CD14-positive monocyte (primary cell): ENCODE data around the gene TBCCD1. TPM values are rescaled to one million over a fixed set of nuclear protein-coding genes. Genes with fewer than 3 reads are reported as not detected.

ENCODE experiments used
- DNase-seq, 3 donors: peaks; one replicate each; pipeline ENCODE4 v3.0.0-alpha.2; 2011 to 2022
- H2AFZ ChIP-seq: 2 replicates; pipeline ENCODE4 v1.6.0; 2012; ENCODE audit warnings: mild to moderate bottlenecking, low read depth, low read length, inconsistent platforms; ENCODE audit not compliant: insufficient read depth, poor library complexity, severe bottlenecking
- H3K27ac ChIP-seq, 2 donors: 1 replicate in 1 of 2; 2 replicates in 1 of 2; pipeline ENCODE4 v1.5.1; 2012 to 2013; ENCODE audit warnings: low read length in 2 of 2, control low read depth in 1 of 2, inconsistent platforms in 1 of 2, low read depth in 1 of 2, mild to moderate bottlenecking in 1 of 2
- H3K27me3 ChIP-seq, 2 donors: one replicate each; pipeline versions ENCODE4 v1.6.0 to v1.6.1; 2011 to 2013; ENCODE audit warnings: low read length in 2 of 2; ENCODE audit not compliant: control insufficient read depth in 2 of 2, insufficient read depth in 2 of 2
- H3K36me3 ChIP-seq, 2 donors: replicated peaks in 1 of 2; 1 replicate in 1 of 2; 2 replicates in 1 of 2; pipeline versions ENCODE4 v1.5.1 to v1.6.1; 2012 to 2013; ENCODE audit warnings: low read length in 2 of 2, control low read depth in 1 of 2, inconsistent platforms in 1 of 2, mild to moderate bottlenecking in 1 of 2; ENCODE audit not compliant: insufficient read depth in 2 of 2, control insufficient read depth in 1 of 2
- H3K4me1 ChIP-seq, 2 donors: 1 replicate in 1 of 2; 2 replicates in 1 of 2; pipeline versions ENCODE4 v1.5.1 to v1.6.1; 2012 to 2013; ENCODE audit warnings: low read length in 2 of 2, control low read depth in 1 of 2, inconsistent platforms in 1 of 2, mild to moderate bottlenecking in 1 of 2, moderate library complexity in 1 of 2; ENCODE audit not compliant: insufficient read depth in 2 of 2, control insufficient read depth in 1 of 2
- H3K4me2 ChIP-seq: replicated peaks from 2 replicates; pipeline ENCODE3; 2012; ENCODE audit warnings: low read length, moderate library complexity, mild to moderate bottlenecking; ENCODE audit not compliant: poor library complexity, severe bottlenecking; ENCODE audit errors: extremely low read depth
- H3K4me3 ChIP-seq, 3 experiments: fragments of 200-600 bp in 1 of 3; sonication (generic) in 1 of 3; replicated peaks in 1 of 3; 1 replicate in 2 of 3; 2 replicates in 1 of 3; pipeline ENCODE4 v1.5.1; 2011 to 2013; ENCODE audit warnings: low read length in 3 of 3, mild to moderate bottlenecking in 3 of 3, control low read depth in 2 of 3, low read depth in 2 of 3, inconsistent platforms in 1 of 3, moderate library complexity in 1 of 3
- H3K79me2 ChIP-seq: 2 replicates; pipeline ENCODE4 v1.6.0; 2012; ENCODE audit warnings: mild to moderate bottlenecking, control low read depth, inconsistent platforms, low read length, moderate library complexity; ENCODE audit not compliant: insufficient read depth
- H3K9ac ChIP-seq: 2 replicates; pipeline ENCODE4 v1.6.0; 2017; ENCODE audit warnings: low read length, mild to moderate bottlenecking; ENCODE audit not compliant: insufficient read depth, poor library complexity, severe bottlenecking
- H3K9me3 ChIP-seq, 2 donors: replicated peaks in 1 of 2; 1 replicate in 1 of 2; 2 replicates in 1 of 2; pipeline versions ENCODE4 v1.5.1 to v1.6.1; 2012 to 2013; ENCODE audit warnings: low read length in 2 of 2, control low read depth in 1 of 2; ENCODE audit not compliant: control insufficient read depth in 1 of 2, insufficient read depth in 1 of 2
- H4K20me1 ChIP-seq: 2 replicates; pipeline ENCODE4 v1.6.0; 2012; ENCODE audit warnings: mild to moderate bottlenecking, low read length, control low read depth, moderate library complexity; ENCODE audit not compliant: insufficient read depth
- H3K27ac Mint-ChIP-seq, 7 donors: one replicate each; pipeline ENCODE4 v1.8.0; 2020; ENCODE audit warnings: mild to moderate bottlenecking in 7 of 7, mixed read lengths in 7 of 7, moderate library complexity in 6 of 7, inconsistent platforms in 2 of 7
- H3K27me3 Mint-ChIP-seq, 3 donors: one replicate each; pipeline ENCODE4 v1.8.0; 2021 to 2022; ENCODE audit warnings: low read depth in 3 of 3, mild to moderate bottlenecking in 3 of 3, mixed read lengths in 3 of 3, moderate library complexity in 3 of 3, inconsistent platforms in 1 of 3
- H3K36me3 Mint-ChIP-seq, 2 donors: one replicate each; pipeline ENCODE4 v1.8.0; 2020; ENCODE audit warnings: mixed read lengths in 2 of 2, inconsistent platforms in 1 of 2, mild to moderate bottlenecking in 1 of 2
- H3K4me1 Mint-ChIP-seq: one replicate; pipeline ENCODE4 v1.8.0; 2020; ENCODE audit warnings: mild to moderate bottlenecking, mixed read lengths
- H3K4me3 Mint-ChIP-seq, 2 donors: one replicate each; pipeline ENCODE4 v1.8.0; 2020; ENCODE audit warnings: mild to moderate bottlenecking in 2 of 2, mixed read lengths in 2 of 2, moderate library complexity in 1 of 2
- H3K9me3 Mint-ChIP-seq, 7 donors: one replicate each; pipeline ENCODE4 v1.8.0; 2020 to 2022; ENCODE audit warnings: mixed read lengths in 7 of 7, mild to moderate bottlenecking in 6 of 7, moderate library complexity in 6 of 7, inconsistent platforms in 2 of 7
- WGBS: methylation state at CpG from one replicate; pipeline ENCODE4 v1.1.5; 2013; ENCODE audit warnings: missing lambda C conversion rate; ENCODE audit not compliant: insufficient coverage; 5-methylcytosine and 5-hydroxymethylcytosine counted together
- intact Hi-C, 2 donors: fragments of 100-400 bp; cut with micrococcal nuclease; formaldehyde crosslinking; loops; one replicate each; pipeline versions ENCODE4 v1.15.0 to v1.15.1; 2023
- polyA plus RNA-seq, 3 donors: library from polyadenylated mRNA; depleted of rRNA in 1 of 3; unstranded in 2 of 3; stranded (reverse) in 1 of 3; fragments of 300-500 nt in 2 of 3; fragments of >200 nt in 1 of 3; fragmentation: Illumina TruSeq in 2 of 3; gene quantifications; 1 replicate in 2 of 3; 2 replicates in 1 of 3; pipeline ENCODE4 v1.2.3, GENCODE V29; 2012 to 2021
- TF ChIP-seq, protein P1 (sequence below): fragments of 200-600 bp; IDR thresholded peaks from one replicate; pipeline ENCODE4 v1.8.0; 2022; ENCODE audit warnings: antibody characterized with exemption, mild to moderate bottlenecking

The TBCCD1 gene
- polyA plus RNA-seq, 3 donors = 9.2 to 9.6 (median 9.6) TPM

DNA sequence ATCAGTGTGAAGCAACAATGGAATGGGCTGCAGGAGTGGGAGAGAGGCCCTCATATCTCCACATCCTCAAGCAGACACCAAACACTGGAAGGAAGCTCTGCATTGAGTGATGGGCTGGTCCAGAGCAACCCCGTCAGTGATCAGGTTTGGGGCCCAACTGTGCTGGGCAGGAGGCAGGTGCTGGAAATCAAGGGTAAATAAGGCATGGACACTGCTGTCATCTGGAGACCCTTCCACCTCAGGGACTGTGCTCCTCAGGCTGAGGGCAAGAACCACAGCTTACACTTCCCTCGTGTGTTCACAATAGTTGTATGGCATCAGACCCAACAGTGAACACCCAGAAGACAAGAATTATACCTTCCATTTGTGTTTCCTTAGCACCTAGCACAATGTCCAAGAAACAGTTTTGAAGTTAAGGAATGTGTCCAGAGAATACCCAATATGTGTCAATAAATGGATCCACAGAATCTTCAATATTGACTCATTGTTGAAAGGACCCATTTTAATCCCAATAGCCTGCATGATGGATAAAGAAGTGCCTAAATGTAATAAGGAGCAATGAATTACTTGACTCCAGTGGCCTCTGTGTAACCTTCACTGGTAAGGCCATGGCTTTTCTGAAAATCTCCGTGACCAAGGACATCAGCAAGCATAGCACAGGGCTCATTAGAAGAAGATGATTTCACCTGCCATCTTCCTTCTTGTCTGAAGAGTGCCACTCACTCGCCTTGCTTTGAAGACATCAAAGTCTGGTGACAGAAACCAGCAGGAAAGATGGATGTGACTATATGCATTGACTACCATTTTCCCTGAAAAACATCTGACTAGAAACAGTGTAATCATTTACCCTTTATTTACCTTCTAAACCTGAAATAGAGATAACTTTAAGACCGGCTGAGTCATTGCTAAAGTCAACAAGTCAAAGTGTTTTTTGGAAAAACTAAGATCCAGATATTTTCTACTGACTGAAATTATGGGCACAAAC is 38.7 kb upstream of the TBCCD1 start:
- no peak for DNase-seq
- Histone ChIP-seq H3K4me3 (no peak overlapping the region), H3K27me3 (no peaks in the 10 kb centered on the region), H3K4me1 (no peaks in the 10 kb centered on the region), H3K79me2 (no peaks in the 10 kb centered on the region), H3K36me3 (no peaks in the 10 kb centered on the region), H4K20me1 (no peaks in the 10 kb centered on the region), H3K9me3 (no peaks in the 10 kb centered on the region), H2AFZ (no peak overlapping the region), H3K9ac (no peak overlapping the region), H3K27ac (no peak overlapping the region), H3K4me2 (no peak overlapping the region)
- Mint-ChIP-seq H3K27me3 (peaks cover 1 to 7% (median 1%) of the 10 kb centered on the region in 3 donors), H3K27ac (no peak overlapping the region), H3K9me3 (peaks cover 0 to 5% (median 0%) of the 10 kb centered on the region in 7 donors), H3K4me1 (no peaks in the 10 kb centered on the region), H3K36me3 (no peaks in the 10 kb centered on the region), H3K4me3 (no peak overlapping the region)
- WGBS = 90% methylated on average over 4 of the region's 5 CpGs
- intact Hi-C loops = no loop called here
- TF ChIP-seq, protein P1, sequence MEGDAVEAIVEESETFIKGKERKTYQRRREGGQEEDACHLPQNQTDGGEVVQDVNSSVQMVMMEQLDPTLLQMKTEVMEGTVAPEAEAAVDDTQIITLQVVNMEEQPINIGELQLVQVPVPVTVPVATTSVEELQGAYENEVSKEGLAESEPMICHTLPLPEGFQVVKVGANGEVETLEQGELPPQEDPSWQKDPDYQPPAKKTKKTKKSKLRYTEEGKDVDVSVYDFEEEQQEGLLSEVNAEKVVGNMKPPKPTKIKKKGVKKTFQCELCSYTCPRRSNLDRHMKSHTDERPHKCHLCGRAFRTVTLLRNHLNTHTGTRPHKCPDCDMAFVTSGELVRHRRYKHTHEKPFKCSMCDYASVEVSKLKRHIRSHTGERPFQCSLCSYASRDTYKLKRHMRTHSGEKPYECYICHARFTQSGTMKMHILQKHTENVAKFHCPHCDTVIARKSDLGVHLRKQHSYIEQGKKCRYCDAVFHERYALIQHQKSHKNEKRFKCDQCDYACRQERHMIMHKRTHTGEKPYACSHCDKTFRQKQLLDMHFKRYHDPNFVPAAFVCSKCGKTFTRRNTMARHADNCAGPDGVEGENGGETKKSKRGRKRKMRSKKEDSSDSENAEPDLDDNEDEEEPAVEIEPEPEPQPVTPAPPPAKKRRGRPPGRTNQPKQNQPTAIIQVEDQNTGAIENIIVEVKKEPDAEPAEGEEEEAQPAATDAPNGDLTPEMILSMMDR = no peak

DNA sequence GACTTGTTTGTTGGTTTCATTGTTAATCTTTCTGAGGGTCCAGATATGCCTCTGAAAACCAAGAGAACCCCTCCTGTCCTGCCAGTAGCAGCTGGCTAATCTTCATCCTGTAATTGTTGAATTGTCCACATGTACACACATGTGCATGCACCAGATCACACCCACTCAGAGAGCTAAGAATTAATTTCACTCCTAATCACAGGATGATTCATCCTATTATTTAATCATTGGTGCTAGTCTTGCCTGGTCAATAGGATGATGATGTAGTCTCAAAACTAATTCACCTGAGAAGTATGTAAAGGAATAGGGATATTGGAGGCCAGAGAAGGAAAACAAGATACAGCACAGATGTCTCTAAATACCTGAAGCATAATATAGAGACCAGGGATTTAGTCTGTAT is 37.9 kb upstream of the TBCCD1 start:
- H3K27me3 Mint-ChIP-seq = peaks cover 1 to 7% (median 1%) of the 10 kb centered on the region in 3 donors
- H3K27me3 ChIP-seq = no peaks in the 10 kb centered on the region
- no peaks in the 10 kb centered on the region for H3K4me1 Mint-ChIP-seq
- H3K9ac ChIP-seq = no peak overlapping the region
- peaks cover 0 to 5% (median 0%) of the 10 kb centered on the region in 7 donors for H3K9me3 Mint-ChIP-seq
- no peak overlapping the region for H3K27ac ChIP-seq
- no peak overlapping the region for H3K27ac Mint-ChIP-seq
- intact Hi-C loops = no loop called here
- H3K4me3 ChIP-seq = no peak overlapping the region
- H3K4me1 ChIP-seq = no peaks in the 10 kb centered on the region
- H2AFZ ChIP-seq = no peak overlapping the region
- H3K4me2 ChIP-seq = no peak overlapping the region
- H3K36me3 Mint-ChIP-seq = no peaks in the 10 kb centered on the region
- no peak overlapping the region for H3K4me3 Mint-ChIP-seq
- TF ChIP-seq, protein P1 = no peak
- DNase-seq = no peak
- no peaks in the 10 kb centered on the region for H3K36me3 ChIP-seq
- H4K20me1 ChIP-seq = no peaks in the 10 kb centered on the region
- H3K79me2 ChIP-seq = no peaks in the 10 kb centered on the region
- H3K9me3 ChIP-seq = no peaks in the 10 kb centered on the region
